Measurements from ENCODE around the gene MLLT1.

MLLT1 gene

GRCh38 chr19:6210721-6211600, 68.8 kb downstream of the MLLT1 start:
- no peak for DNase-seq (ENCODE audit: low read depth in 2 of 2)

- no peak for DNase-seq (ENCODE audit: low read depth in 2 of 2)
Measured at GRCh38 chr19:6210091-6210490, 69.7 kb downstream of the MLLT1 start.

- no peak for DNase-seq (ENCODE audit: low read depth in 2 of 2)
Measured at GRCh38 chr19:6209680-6210079, 70.1 kb downstream of the MLLT1 start.

- no peak for DNase-seq (ENCODE audit: low read depth in 2 of 2)
Measured at GRCh38 chr19:6209233-6209632, 70.5 kb downstream of the MLLT1 start.

DNA sequence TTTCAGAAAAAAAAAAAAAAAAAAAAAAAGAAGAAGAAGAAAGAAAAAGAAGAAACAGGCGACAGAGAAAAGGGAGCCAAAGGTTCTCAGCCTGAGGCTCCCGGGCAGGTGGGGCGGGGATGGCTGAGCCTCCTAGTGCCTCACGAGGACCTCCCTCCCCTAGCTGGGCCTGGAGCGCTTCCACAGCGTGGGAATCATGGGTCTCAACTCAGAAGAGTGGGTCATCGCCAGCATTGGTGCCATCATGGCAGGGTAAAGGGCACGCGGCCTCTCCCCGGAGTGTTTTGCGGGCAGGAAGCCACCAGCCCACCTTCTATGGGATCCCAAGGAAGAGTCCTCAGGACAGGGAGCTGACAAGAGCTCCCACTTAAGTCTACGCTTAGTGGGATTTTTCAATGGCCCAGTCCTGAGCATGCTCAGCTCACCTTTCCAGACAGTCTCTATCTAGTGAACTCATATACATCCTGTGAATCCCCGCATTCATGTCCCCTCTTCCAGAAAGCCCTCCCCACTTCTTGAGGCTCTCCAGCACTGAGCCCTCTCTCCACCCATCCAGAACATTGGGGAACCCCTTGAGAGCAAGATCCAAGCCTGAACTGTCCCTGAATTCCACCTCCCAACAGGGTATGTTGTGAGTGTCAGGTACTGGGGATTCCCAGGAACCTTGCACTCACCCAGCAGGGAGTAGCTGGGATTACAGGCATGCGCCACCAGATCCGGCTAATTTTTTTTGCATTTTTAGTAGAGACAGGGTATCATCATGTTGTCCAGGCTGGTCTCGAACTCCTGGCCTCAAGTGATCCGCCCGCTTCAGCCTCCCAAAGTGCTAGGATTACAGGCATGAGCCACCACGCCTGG, 74.7 kb downstream of the MLLT1 start:
- DNase-seq (ENCODE audit: low read depth in 2 of 2): no peak

DNA sequence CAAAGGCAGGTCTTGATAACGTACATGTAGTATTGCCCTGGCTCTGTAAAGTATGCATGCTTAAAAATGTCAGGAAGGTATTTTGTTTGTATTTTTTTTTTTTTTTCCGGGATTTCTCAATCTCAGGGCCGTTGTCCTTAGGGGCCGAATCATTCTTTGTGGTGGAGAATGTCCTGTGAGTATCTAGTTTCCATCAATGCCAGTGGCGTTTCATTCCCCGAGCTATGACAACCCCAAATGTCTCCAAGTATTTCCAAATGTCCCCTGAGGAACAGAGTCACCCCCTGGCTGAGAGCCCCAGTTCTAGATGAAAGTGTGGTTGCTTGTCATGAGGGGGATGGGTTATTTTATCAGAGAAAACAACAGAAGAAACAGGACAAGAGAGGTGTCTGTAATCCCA, 75.6 kb downstream of the MLLT1 start:
- DNase-seq (ENCODE audit: low read depth in 2 of 2): no peak

GRCh38 chr19:6199240-6199994, 80.4 kb downstream of the MLLT1 start:
- DNase-seq (ENCODE audit: low read depth in 2 of 2): peak; percentile 97 to 98

- no peak for DNase-seq (ENCODE audit: low read depth in 2 of 2)
Measured at GRCh38 chr19:6198896-6199239, 80.9 kb downstream of the MLLT1 start.

DNA sequence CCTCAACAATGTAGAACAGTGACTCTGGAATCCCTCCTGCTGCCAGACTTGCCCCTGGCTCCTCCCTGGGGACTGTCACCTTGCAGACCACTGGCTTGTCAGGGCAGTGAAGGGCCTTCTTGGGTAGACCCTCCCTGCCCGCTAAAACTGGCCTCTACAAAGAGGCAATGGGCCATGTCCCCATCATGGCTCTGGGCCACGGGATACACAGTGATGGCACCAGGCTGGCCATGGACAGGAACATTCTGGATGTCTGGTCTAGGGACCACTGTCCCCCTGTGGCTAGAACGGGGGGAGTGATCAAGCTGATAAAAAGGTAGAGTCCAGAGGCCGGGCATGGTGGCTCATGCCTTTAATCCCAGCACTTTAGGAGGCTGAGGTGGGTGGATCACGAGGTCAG, 83.4 kb downstream of the MLLT1 start:
- DNase-seq (ENCODE audit: low read depth in 2 of 2): no peak

- no peak for DNase-seq (ENCODE audit: low read depth in 2 of 2)
Measured at GRCh38 chr19:6188811-6189210, 91.0 kb downstream of the MLLT1 start.

DNA sequence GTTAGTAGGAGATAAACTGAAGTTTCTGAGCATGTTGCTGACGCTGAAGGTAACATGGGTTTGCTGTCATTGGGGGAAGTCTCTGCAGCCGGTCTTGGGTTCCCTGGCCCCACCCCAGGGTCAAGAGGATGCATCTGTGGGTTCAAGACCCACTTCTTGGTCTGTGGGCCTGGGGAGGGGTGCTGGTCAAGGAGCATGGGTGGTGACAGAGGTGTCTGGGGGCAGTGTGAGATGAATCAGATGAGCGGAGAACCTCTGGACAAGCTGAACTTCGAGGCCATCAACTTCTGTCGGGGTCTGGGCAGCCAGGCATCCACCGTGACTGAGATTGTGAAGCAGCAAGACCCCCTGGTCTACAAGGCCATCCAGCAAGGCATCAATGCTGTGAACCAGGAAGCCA, 92.4 kb downstream of the MLLT1 start:
- DNase-seq (ENCODE audit: low read depth in 2 of 2): no peak

DNA sequence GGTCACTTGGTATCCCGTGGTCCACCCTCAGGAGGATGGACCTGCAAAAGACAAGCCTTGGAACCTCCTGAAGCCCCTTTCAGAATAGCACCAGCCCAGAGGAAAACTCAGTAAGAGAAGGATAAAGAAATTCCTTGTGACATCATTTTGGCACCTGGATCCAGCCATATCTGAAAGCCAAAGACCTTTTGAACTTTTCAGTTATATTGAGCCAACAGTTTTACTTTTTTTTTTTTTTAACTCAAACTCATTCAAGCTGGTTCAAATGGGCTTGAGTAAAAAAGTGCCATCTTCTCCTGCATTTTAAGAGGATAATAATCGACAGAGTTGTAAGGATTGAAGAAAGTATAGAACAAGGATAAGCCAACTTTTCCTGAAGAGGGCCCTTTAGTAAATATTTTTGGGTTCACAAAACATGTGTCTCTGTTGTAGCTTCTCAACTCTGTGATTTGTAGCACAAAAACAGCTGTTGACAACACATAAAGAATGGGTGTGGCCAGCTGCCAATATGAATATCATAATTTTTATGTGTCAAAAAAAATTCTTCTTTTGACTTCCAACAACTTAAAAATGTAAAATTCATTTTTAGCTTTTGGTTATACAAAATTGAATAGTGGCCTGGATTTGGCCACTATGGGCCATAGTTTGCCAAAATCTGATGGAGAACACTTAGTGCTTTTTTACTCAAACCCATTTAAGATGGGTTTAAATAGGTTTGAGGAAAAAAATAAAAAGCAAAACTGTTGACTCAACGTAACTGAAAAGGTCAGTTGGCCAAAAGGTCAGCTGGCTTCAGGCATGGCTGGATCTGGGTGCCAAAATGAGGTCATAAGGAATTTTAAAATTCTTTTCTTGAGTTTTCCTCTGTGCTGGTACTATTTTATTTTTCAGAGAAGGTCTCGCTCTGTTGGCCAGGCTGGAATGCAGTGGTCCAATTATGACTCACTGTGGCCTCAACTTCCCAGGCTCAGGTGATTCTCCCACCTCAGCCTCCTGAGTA, 93.6 kb downstream of the MLLT1 start:
- DNase-seq (ENCODE audit: low read depth in 2 of 2): no peak

- no peak for DNase-seq (ENCODE audit: low read depth in 2 of 2)
Measured at GRCh38 chr19:6185093-6185834, 94.5 kb downstream of the MLLT1 start.

DNA sequence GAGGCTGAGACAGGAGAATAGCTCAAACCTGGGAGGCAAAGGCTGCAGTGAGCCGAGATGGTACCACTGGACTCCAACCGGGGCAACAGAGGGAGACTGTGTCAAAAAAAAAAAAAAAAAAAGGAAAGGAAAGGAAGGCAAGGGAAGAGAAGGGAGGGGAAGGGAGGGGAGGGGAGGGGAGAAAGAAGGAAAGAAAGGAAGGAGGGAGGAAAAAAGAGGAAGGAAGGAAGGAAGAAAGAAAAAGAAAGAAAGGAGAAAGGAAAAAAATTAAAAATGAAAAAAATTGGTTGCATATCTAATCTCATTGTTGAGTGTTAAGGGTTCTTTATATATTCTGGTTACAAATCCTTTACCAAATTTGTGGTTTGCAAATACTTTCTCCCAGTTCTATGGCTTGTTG, 98.7 kb downstream of the MLLT1 start:
- no peak for DNase-seq (ENCODE audit: low read depth in 2 of 2)

- DNase-seq (ENCODE audit: low read depth in 2 of 2): no peak
Measured at GRCh38 chr19:6173190-6173589, 106.6 kb downstream of the MLLT1 start.

DNA sequence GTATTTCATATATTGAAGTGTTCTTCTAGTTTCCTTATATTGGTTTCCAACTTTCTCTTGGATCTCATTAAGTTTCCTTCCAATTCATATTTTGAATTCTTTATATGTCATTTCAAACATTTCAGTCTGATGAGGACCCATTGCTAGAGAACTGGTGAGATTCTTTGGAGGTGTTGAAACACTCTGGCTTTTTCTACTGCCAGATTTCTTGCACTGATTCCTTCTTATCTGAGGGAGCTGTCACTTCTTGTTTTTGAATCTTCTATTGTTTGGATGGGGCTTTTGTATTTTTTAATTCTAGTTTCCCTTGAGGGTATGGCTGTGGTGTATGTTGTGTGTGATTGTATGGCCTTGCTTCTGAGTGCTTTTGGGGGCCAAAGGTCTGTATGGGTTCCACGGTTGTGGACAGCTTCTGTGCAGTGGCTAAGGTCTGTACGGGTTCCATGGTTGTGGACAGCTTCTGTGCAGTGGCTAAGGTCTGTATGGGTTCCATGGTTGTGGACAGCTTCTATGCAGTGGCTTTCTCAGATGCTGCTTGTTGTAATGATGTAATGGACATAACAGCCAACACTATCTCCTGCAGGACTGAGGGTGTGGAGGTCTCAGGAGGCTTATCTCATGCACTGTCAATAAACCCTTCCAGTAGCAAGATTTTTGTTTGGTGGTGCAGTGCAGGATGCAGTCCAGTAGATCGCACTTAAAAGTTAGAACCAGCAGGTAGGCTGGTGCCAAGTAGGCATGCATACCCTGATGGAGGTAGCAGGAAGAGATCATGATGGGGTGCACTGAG, 107.5 kb downstream of the MLLT1 start:
- no peak for DNase-seq (ENCODE audit: low read depth in 2 of 2)

DNA sequence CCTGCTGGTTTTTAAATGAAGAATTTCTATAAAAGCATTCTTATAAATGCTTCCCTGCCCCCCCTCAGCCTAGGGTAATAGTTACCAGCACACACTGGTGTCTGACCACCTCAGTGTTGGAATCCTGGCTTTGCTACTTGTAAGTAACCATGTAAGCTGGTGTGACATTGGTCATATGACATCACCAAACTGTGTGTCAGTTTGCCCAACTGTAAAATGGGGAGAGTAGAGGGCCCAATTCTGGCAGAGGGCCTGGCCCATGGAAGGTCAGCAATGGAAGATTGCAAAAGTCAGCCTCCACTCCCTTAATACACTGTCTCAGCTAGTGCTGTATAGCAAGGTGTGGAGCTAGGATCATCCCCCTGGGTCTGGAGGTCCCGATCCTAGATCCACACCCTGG, 112.7 kb downstream of the MLLT1 start:
- no peak for DNase-seq (ENCODE audit: low read depth in 2 of 2)

GRCh38 chr19:6164906-6165531, 114.8 kb downstream of the MLLT1 start:
- DNase-seq (ENCODE audit: low read depth in 2 of 2): no peak

DNA sequence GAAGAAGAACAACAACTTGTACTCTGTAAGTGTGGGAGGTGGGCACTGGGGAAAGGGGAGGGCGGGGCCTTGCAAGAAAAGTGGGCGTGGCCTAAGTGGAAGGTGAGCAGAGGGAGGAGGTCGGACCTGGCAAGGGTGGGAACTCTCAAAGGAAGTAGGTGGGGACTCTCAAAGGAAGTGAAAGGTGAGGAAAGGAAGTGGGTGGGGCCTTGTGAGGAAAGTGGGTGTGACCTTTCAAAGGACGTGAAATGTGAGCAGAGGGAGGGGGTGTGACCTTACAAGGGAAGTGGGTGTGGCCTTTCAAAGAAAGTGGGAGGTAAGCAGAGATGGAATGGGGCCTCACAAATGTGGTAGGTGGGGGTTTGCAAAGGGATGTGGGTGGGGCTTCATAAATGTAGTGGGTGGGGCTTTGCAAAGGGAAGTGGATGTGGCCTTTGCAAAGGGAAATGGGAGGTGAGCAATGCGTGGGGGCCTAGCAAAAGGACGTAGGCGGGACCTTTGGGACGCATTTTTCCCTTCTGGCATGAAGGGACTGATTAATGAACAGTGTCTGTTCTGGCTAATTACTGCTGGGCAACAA, 118.4 kb downstream of the MLLT1 start:
- DNase-seq (ENCODE audit: low read depth in 2 of 2): peak; percentile 7 to 25

Measured in stimulated activated CD4-positive, alpha-beta T cell treated with anti-CD3 and anti-CD28 coated beads, Interleukin-12 subunit alpha, Interleukin-12 subunit beta, amount 100 ng/mL, for 24 hours (primary cell).